ENCODE results near the gene PTPRG.
A peak's percentile ranks its signal among the peaks of the same experiment; 100 is the strongest.

PTPRG gene

DNA sequence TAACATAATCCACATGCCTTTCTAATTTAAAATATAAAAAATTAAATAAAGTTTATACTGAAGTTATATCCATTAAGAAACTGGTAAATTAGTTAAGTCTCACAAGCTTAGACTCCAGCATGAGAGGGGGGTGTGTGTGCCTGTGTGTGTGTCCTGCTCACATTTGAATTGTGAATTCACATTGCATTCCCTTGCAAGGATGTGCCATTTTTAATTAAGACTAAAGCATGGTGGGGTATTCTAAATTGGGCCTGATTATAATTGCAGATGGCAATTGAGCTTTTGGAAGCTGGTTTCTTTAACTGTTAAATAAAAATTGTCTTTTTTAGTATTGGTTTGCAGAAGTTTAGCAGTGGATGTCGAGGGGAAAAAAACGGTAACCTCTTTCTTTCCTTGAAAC lies 56.9 kb downstream of the PTPRG start:
- no peak overlapping the region for H3K27ac ChIP-seq
- TF ChIP-seq, protein P1, sequence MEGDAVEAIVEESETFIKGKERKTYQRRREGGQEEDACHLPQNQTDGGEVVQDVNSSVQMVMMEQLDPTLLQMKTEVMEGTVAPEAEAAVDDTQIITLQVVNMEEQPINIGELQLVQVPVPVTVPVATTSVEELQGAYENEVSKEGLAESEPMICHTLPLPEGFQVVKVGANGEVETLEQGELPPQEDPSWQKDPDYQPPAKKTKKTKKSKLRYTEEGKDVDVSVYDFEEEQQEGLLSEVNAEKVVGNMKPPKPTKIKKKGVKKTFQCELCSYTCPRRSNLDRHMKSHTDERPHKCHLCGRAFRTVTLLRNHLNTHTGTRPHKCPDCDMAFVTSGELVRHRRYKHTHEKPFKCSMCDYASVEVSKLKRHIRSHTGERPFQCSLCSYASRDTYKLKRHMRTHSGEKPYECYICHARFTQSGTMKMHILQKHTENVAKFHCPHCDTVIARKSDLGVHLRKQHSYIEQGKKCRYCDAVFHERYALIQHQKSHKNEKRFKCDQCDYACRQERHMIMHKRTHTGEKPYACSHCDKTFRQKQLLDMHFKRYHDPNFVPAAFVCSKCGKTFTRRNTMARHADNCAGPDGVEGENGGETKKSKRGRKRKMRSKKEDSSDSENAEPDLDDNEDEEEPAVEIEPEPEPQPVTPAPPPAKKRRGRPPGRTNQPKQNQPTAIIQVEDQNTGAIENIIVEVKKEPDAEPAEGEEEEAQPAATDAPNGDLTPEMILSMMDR (conservative IDR thresholded peaks at IDR 0.05), result no peak

DNA sequence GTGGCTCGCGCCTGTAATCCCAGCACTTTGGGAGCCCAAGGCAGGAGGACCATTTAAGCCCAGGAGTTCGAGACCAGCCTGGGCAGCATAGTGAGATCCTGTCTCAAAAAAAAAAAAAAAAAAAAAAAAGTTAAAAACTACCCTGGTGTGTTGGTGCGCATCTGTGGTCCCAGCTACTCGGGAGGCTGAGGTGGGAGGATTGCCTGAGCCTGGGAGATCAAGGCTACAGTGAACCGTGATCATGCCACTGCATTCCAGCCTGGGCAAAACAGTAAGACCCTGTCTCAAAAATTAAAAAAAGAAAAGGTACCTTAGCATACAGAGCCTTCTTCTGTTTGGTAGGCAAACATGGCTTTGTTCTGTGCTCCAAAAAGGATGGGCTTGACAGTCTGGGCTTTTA lies 57.5 kb downstream of the PTPRG start:
- no peak overlapping the region for H3K27ac ChIP-seq
- TF ChIP-seq, protein P1 (conservative IDR thresholded peaks at IDR 0.05), result no peak

GRCh38 chr3:61620073-61620472 lies 58.7 kb downstream of the PTPRG start:
- no peak overlapping the region for H3K27ac ChIP-seq
- TF ChIP-seq, protein P1 (conservative IDR thresholded peaks at IDR 0.05), result no peak

DNA sequence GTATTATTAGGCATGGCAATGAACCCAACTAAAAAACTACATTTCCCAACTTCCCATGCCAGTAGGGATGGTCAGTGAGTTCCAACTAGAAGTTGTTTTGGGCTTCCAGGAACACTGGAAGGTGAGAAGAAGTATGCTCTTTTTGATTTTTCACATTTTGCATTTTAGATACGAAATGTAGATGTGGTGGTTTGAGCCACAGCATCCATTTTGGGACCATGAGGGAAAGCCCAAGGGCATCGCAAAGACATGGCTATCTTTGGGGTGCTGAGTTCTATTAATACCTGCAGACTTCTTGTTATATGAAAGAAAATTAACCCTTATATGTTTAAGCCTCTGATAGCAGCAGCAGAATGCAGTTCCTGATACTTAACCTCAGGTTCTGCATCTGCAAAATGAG lies 62.9 kb downstream of the PTPRG start:
- TF ChIP-seq, protein P1 (conservative IDR thresholded peaks at IDR 0.05), result no peak
- H3K27ac ChIP-seq, result no peak overlapping the region

DNA sequence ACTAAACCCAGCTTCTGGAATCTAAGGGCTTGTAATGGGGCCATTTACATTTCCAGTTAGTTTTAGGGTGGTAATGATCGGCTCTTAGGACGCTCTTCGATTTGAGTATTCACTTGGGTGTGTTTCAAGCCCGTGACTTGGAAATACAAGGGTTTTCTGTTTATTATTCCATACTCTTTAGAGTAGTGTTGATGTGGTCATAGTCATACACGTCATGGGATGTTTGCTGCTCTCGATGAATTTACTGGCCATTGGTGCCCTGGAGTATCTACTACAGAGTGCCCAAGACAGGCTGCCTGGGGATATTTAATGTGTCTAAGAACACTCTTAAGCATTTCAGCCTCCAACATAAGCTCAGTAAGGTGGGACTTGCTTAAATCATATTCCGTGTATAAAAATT lies 64.1 kb downstream of the PTPRG start:
- TF ChIP-seq, protein P1 (conservative IDR thresholded peaks at IDR 0.05), result no peak
- no peak overlapping the region for H3K27ac ChIP-seq

GRCh38 chr3:61626484-61626883 lies 65.1 kb downstream of the PTPRG start:
- TF ChIP-seq, protein P1 (conservative IDR thresholded peaks at IDR 0.05), result no peak
- H3K27ac ChIP-seq, result peak overlapping the region; percentile 32; the same call in 1 of the 2 replicates

DNA sequence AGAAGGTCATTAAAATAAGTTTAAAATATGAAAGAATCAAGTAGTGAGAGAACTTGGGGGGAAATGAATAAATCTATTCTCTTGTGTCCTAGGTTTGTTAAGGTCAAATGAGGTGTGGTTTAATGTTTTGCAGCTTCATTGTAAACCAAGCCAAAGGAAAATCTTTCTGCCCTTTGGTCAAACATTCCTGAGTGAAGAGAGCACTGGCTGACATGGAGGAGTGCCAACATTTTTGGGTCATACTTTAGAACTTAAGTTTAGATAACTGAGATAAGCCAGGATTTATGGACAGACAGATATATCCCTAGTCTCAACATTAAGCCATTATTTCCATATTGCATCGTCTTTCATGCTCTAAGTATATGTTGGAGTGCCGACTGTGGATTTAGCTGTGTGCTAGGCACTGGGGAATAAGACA lies 66.4 kb downstream of the PTPRG start:
- peak overlapping the region; percentile 32 for H3K27ac ChIP-seq

More for the DNA sequence above, 66.4 kb downstream of the PTPRG start:
- TF ChIP-seq, protein P1 (conservative IDR thresholded peaks at IDR 0.05), result no peak

All from VCaP (cell line).